Neural progenitor cell (in vitro differentiated cells): Measurements from ENCODE around the gene PCGF5.

ENCODE experiments used
- CTCF ChIP-seq: fragments of 200-600 bp; sonication (generic); IDR thresholded peaks from 2 replicates; pipeline ENCODE4 v1.5.1; 2017; ENCODE audit warnings: antibody characterized with exemption, mild to moderate bottlenecking
- EZH2phosphoT487 ChIP-seq: fragments of 200-600 bp; sonication (generic); IDR thresholded peaks from 2 replicates; pipeline ENCODE4 v1.6.1; 2017; ENCODE audit warnings: antibody characterized with exemption

- TF ChIP-seq CTCF (no peak), EZH2phosphoT487 (no peak)
Measured at GRCh38 chr10:91194497-91195179, 25.8 kb upstream of the PCGF5 start.
